GM21529 (cell line): ENCODE results near the gene SP5.
A peak's percentile ranks its signal among the peaks of the same experiment; 100 is the strongest.
"Not testable (repeated sequence)": the region's sequence is repeated elsewhere in the genome, so short reads cannot be mapped to it uniquely, and the experiment has no call there.

Experiments
- ATAC-seq: cut with Tn5 transposase; IDR thresholded peaks from one replicate; pipeline ENCODE4 v1.9.1; 2021; ENCODE audit not compliant: unreplicated experiment

The SP5 gene

DNA sequence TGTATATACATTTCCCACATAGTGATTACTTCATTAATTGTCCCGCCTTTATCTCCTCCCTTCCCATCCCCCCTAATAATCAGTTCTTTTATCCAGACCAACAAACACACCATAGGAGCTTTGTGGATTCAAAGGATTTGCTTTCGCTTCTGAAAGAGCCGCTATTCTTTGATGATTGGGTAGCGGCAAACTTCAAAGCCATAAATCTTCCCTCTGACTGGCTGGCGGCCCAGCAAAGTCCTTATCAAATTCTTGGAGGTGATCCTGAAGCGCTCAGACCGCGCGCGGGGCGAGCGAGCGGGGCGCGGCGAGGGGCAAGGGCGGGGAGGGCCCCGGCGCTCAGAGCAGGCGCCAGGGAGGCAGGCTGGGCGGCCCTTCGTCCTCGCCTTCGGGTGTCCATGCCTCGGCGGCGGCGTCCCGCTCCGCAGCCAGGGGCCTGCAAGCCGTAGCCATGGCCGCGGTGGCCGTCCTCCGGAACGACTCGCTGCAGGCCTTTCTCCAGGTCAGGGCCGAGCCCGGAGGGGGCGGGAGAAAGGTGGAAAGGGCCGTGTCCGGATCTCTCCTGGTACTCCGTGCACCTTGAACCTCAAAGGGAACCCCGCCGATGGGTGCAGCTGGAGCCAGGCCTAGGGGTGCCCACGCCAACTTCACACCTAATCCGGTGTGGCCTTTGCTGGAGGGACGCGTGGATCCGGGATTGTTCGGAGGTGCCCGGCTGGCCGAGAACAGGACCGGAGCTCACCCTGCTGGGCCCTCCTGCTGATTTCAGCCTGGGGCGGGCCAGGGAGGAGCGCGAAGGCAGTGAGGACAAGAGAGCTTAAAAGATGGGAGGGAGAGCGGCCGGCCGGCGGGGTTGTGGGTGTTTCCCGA, at the start of gene SP5:
Gene SP5, plus strand, starts transcription at position 276 of the 870 bp plus-strand sequence. Its CDS starts 176 bp downstream, at position 452.
- ATAC-seq = no peak

DNA sequence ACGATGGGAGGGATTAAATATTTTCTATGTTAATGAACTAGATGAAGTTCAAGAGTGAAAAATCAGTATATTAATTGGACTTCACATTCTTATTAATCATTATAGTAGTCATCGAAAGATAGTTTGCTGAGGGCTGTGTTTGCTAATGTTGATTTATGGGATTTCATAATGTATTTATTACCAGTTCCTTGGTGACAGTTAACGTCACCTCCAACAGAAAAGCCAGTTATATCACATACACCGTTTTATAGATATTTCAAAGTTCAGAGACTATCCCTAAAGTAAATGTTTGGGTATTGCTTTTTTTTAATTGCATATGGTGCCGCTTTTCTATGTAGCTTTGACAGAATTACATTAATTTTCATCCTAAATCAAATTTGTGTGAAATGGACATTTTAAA, 49.4 kb upstream of the SP5 start:
- ATAC-seq = no peak

- ATAC-seq = no peak
Measured at GRCh38 chr2:170669909-170670308, 45.2 kb upstream of the SP5 start.

GRCh38 chr2:170670651-170671050, 44.5 kb upstream of the SP5 start:
- no peak for ATAC-seq

DNA sequence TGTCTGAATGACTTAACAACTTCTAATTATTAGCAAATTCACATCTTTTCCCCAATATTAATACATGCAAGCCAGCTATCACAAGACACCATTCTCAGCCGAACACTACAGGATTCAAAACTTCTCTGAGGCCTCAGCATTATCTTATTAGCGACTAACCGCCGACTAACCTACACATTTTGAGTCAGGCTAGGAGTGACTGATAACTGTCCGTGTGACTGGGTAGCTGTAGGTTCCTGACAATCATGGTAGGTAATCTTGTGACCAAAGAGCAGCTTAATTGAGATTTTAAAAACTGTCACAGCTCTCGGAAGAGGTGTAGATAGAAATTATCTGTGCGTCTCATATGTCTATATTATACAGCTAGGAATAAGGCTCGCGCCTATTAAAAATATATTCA, 44.1 kb upstream of the SP5 start:
- no peak for ATAC-seq

DNA sequence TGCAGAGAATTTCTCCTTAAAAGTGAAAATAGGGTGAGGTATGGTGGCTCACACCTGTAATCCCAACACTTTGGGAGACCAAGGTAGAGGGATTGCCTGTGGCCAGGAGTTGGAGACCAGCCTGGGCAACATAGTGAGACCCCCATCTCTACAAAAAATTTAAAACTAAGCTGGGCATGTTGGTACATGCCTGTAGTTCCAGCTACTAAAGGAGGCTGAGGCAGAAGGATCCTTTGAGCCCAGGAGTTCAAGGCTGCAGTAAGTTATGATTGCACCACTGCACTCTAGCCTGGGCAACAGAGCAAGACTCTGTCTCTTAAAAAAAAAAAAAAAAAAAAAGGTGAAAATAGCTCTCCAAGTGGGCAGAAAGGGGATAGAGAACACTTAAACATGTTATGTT, 40.9 kb upstream of the SP5 start:
- not testable (repeated sequence) for ATAC-seq

GRCh38 chr2:170675701-170676100, 39.4 kb upstream of the SP5 start:
- ATAC-seq = no peak

- no peak for ATAC-seq
Measured at GRCh38 chr2:170679607-170680079, 35.5 kb upstream of the SP5 start.

DNA sequence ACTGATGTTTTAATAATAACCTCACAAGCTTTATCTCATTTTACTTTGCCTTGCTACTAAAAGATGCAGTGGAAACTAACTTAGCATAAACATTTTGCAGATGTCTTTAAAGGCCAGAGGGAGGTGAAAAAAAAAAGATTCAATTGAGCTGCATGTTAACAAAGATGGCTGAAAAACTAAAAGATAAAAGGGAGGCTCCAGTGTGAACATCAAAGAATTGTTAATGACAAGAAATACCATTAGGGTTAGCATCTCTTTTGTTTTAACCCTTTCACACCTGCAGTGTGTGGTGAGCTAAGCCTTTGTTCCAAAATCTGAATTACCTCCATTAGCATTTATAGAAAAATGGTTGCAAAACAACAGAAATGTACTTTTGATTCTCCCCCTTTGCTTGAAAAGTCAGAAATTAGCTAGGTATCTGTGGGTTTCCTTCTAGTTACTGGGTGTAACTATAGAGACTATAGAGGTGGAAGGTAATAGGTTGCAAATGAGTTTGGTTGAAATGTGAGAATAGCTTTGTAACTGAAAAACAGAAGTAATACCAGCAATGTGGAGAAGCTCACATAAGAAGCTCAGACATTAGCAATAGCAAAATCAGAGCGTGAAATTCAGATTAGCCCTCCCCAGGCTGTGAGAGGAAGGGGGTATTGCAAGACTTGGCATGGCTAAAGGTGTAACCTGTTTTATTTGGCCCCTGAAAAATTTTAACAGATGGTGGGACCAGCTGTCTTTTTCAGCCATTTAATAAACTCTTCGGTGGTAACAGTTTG, 34.8 kb upstream of the SP5 start:
- peak; percentile 98 for ATAC-seq

GRCh38 chr2:170681311-170681710, 33.8 kb upstream of the SP5 start:
- no peak for ATAC-seq

DNA sequence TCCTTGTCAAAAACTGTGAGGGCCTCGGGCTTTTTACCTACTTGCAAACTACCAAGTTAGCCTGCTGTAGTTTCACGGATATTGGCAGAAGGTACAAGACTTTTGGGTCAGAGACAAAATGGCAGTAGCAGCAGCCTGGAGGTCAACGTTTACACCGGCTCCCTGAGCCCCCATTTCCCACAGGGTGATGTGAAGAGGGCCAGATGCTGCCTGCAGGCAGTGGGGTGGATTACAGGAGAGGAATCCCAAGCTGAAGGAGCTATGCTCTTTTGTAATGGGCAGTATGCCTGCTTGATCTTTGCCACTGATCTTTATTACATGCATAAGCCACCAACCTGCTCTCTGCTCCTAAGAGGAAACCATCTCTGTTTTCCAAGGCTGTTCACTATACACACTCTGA, 29.5 kb upstream of the SP5 start:
- ATAC-seq = no peak

DNA sequence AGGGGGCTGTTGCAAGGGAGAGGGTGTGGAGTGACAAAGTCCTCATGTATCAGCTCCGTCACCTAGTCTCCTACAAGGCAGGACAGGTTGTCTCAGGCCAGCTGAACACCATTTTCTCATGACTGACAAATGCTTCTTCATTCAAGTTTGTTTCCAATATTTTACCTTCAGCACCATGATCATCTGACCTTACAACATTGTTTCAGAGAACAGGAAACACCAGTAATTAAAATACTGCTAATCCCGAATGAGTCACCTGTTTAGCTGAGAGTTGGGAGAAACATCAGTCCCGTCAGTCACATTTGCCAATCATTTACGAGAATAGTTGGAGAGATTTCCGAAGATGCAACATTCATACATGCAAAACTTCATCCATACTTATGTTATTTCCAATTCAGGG, 25.7 kb upstream of the SP5 start:
- no peak for ATAC-seq

DNA sequence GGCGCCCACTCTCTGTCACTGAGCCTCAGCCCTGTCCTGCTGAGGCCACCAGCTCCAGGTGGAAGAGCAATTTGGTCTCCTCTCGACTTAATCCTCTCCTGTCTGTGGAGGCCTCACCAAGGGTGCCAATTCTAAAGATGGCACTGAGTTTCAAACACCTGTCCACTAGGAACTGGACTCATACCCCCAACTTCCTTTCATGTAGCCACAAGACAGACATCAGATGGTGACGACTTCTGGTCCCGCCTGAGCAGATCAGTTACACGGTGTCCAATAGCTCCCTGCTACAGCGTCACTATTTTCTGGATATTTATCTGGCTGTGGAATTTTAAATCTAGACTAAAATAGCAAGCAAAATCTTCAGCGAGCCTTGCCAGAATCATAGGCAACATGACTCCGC, 24.5 kb upstream of the SP5 start:
- no peak for ATAC-seq

- ATAC-seq = no peak
Measured at GRCh38 chr2:170694316-170694715, 20.8 kb upstream of the SP5 start.

DNA sequence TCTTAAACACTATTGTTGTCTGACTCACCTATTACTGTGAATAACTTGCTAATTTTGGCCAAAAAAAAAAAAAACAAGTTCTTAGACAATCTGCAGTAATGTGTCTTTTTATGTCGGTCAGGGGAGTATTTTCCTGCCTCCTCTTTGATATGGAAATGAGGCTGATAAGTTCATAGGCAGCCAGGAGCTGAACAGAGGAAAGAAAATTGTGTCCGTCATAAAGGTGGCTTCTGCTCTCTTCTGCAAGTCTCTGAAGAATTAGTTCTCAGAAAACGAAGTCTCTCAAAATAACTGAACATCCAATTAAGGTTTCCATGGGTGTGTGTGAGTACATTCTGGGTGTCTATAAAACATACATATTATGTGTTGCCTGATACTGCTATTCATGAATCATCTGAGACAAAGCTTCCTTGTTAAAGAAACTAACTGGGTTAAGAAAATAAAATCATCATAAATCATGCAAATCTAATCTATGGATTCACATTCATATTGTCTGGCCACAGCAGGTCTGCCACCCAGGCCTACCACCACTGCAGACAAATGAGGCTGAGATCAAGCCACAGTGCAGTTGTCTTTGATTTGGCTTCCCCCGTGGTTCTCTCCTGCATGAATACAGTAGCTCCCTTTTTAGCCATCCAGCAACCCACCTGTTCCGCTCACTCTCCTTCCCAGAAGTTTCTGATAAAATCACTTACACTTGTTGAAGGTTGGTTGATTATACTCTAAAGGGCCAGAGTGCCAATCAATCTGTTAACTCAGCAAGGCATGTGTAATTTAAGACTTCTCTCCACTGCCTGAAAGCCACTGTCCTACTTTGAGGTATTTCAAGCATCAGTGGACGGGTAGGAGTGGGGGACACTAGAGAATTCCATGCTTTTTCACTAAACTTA, 19.4 kb upstream of the SP5 start:
- no peak for ATAC-seq

- ATAC-seq = no peak
Measured at GRCh38 chr2:170696948-170697347, 18.2 kb upstream of the SP5 start.

GRCh38 chr2:170701011-170701410, 14.1 kb upstream of the SP5 start:
- ATAC-seq = no peak

DNA sequence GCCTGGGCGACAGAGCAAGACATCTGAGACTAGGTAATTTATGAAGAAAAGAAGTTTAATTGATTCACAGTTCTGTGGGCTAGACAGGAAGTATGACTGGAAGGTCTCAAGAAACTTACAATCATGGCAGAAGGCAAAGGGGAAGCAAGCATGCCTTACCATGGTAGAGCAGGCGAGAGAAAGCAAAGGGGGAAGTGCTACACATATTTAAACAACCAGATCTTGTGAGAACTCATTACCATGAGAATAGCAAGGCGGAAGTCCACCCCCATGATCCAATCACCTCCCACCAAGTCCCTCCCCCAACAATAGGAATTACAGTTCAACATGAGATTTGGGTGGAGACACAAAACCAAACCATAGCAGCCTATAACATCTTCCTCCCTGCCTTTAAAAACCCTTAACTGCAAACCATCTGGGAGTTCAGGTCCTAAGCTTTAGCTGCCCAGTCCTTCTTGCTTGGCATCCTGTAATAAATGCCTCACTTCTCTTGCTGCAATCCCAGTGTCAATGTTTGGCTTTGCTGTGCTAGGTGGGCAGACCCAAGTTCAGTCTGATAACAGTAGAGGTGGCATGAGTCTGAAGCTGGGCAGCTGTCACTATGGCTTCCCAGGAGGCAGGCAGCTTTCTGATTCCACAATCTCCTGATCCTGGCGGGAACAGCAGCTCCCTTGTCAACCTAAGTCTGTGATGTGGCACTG, 11.2 kb upstream of the SP5 start:
- no peak for ATAC-seq

GRCh38 chr2:170707821-170708795, 7.0 kb upstream of the SP5 start:
- no peak for ATAC-seq
